GM18507 (cell line): ENCODE measurements around the gene KLHL3.

Experiments
- DNase-seq: peaks from one replicate; pipeline ENCODE4 v3.0.0; 2011; ENCODE audit warnings: low read depth; ENCODE audit not compliant: insufficient read length; ENCODE audit errors: extremely low spot score
- FAIRE-seq: peaks from 2 replicates; lab custom pipeline; 2011; peaks lifted over from hg19 to GRCh38; lab: Jason Lieb, UNC

The KLHL3 gene

DNA sequence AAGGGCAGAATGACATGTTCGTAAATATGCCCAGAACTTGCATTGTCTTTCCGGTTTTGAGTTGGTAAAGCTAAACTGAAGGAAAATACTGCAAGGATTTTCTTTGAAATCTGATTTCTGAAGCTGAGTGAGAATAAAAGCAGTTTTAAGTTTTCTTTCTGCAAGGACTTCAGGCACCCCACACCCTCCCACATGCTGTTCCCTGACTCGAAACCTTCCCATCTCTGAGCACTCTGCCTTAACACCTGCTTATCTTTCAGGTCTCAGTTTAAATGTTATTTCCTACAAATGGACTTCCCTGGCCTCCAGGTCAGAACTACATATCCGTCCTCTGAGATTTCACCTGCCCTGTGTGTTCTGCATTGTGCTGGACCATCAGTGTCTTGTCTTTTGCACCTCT lies 93.8 kb downstream of the KLHL3 start:
- FAIRE-seq (no peak), DNase-seq (no peak)

GRCh38 chr5:137641148-137641547 lies 94.7 kb downstream of the KLHL3 start:
- FAIRE-seq: no peak
- no peak for DNase-seq

DNA sequence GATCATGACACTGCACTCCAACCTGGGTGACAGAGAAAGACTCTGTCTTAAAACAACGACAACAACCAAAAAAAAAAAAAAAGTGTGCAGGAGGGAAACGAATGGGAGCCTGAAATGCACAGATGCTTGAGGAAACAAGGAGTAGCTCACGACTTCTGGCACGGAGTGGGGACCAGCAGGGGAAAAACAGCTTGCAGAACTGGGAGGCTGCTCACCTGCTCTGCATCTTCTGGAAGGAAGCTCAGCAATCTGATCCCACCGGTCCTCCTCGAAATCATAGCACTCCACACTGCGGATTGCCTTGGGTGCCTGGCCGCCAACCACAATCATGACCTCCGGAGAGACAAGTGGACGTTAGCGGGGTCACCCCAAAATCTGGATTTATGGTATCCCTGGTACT lies 96.2 kb downstream of the KLHL3 start:
- no peak for FAIRE-seq
- no peak for DNase-seq

- FAIRE-seq (no peak), DNase-seq (no peak)
These were observed 97.0 kb downstream of the KLHL3 start for GRCh38 chr5:137638841-137639240.

- FAIRE-seq (no peak), DNase-seq (no peak)
These were observed 98.8 kb downstream of the KLHL3 start for GRCh38 chr5:137636830-137637714.

- FAIRE-seq (no peak), DNase-seq (no peak)
These were observed 99.8 kb downstream of the KLHL3 start for GRCh38 chr5:137636099-137636498.

- DNase-seq (no peak), FAIRE-seq (no peak)
These were observed 100.4 kb downstream of the KLHL3 start for GRCh38 chr5:137635521-137635921.

DNA sequence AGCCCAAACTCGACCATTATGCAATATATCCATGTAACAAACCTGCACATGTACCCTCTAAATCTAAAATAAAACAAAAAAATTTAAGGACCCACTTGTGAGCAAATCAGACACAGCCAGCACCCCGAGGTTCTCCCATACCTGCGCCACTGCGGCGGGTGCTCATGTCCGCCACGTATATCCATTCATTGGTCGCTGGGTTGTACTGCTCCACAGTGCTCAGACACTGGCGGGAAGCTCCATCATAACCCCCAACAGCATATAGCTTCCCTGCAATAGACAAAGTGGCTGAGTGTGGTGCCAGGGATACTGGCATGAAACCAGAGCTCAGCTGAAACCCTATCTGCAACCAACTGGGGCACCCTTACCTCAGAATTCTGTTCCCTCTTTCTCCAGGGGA lies 102.0 kb downstream of the KLHL3 start:
- no peak for FAIRE-seq
- no peak for DNase-seq

GRCh38 chr5:137632716-137633115 lies 103.2 kb downstream of the KLHL3 start:
- DNase-seq (no peak), FAIRE-seq (no peak)

DNA sequence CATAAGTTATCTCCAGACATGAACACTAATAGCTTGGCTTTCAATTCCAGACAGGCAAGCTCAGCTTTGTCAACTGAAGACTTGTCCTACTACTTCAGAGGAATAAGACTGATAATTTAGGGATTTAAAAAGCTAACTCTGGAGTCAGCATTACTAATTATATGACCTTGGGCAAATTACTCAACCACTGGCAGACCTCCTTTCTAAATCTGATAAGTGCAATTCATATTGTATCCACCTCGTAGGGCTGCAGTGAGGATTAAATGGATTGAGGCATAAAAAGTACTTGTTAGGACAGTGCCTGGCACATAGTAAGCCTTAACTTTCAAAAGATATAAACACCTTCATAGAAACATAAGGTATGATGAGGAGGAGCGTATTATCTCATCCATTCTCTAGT lies 104.4 kb downstream of the KLHL3 start:
- no peak for FAIRE-seq
- DNase-seq: no peak

- FAIRE-seq: no peak
- DNase-seq: no peak
These were observed 104.9 kb downstream of the KLHL3 start for GRCh38 chr5:137630972-137631370.

- DNase-seq (no peak), FAIRE-seq (no peak)
These were observed 105.5 kb downstream of the KLHL3 start for GRCh38 chr5:137630216-137630971.

GRCh38 chr5:137629646-137630045 lies 106.2 kb downstream of the KLHL3 start:
- peak; percentile 66 for DNase-seq
- peak; percentile 79 for FAIRE-seq

GRCh38 chr5:137627706-137628105 lies 108.2 kb downstream of the KLHL3 start:
- no peak for DNase-seq
- no peak for FAIRE-seq

GRCh38 chr5:137627293-137627692 lies 108.6 kb downstream of the KLHL3 start:
- FAIRE-seq: no peak
- DNase-seq: no peak

GRCh38 chr5:137624786-137625349 lies 111.0 kb downstream of the KLHL3 start:
- FAIRE-seq (no peak), DNase-seq (no peak)

DNA sequence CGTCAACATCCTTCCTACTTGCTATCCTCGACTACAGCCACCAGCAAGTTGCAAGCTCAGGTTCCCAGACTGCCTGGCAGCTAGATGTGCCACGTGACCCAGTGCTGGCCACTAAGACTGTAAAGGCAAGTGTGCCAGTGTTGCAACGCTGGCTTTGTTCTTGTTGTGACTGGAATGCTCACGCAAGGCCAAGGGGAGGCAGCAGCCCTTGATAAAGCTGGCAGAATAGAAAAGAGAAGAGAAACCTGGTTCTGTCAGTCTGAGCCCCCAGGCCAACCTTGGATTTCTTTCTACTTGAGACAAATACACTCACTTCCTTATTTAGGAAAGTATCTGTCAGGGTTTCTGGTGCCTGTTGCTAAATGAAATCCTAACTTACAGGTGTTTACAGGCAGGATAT lies 113.0 kb downstream of the KLHL3 start:
- FAIRE-seq (peak; percentile 9), DNase-seq (no peak)

- no peak for FAIRE-seq
These were observed 113.7 kb downstream of the KLHL3 start for GRCh38 chr5:137621861-137622823.

DNA sequence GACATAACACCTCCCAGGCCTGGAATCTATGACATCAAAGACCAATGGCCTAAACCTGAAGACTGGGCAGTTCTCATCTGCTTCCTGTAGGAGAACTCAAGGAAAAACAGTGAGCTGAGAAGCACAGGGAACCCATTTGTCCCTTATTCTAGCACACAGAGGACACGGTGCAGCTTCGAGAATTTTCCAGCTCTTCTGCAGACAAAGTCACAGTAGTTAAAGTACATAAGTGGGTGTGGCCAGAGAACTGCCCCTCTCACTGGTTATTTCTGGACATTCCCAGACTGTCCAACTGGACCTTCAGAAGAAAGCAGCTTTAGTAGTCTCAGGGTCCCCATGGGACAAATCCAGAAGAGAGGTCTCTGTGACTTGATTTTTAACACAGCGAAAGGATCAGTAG lies 114.6 kb downstream of the KLHL3 start:
- no peak for FAIRE-seq
- DNase-seq: no peak

More at GRCh38 chr5:137621861-137622823, 113.7 kb downstream of the KLHL3 start:
- no peak for DNase-seq
